ENCODE measurements around the gene RPRM. TPM values are rescaled to one million over a fixed set of nuclear protein-coding genes. Genes with fewer than 3 reads are reported as not detected.

RPRM gene
- total RNA-seq, 2 donors from 2014 or later, result 2.5 to 4.9 TPM

DNA sequence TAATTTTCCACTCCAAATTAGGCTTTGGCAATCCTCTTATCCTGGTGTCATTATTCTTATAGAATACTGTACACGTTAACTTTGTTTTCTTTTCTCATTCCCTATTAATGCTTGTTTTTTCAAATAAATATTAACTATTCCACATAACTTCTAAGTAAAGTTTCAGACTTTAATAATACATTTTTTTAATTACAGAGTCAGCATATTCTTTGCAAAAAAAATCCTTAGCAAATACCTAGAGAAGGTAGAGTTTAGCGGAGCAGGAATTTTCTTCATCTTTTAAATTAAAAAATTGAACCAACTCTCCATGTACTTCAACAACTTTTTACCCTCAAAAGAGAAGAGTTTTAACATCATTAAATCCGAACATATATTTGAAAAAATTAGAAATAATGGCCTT is 45.2 kb downstream of the RPRM start:
- H3K9me3 ChIP-seq, result no peaks in the 10 kb centered on the region
- no peak overlapping the region for H3K27ac ChIP-seq
- no peak for DNase-seq (ENCODE audit: low spot score)
- WGBS, result 89% methylated on average over 3 of the region's 3 CpGs
- H3K4me3 ChIP-seq, result no peak overlapping the region
- no peaks in the 10 kb centered on the region for H3K4me1 ChIP-seq (replicated peaks)
- H3K36me3 ChIP-seq, result no peaks in the 10 kb centered on the region
- H3K27me3 ChIP-seq (replicated peaks; ENCODE audit: insufficient read depth), result no peaks in the 10 kb centered on the region
- TF ChIP-seq, protein P1, sequence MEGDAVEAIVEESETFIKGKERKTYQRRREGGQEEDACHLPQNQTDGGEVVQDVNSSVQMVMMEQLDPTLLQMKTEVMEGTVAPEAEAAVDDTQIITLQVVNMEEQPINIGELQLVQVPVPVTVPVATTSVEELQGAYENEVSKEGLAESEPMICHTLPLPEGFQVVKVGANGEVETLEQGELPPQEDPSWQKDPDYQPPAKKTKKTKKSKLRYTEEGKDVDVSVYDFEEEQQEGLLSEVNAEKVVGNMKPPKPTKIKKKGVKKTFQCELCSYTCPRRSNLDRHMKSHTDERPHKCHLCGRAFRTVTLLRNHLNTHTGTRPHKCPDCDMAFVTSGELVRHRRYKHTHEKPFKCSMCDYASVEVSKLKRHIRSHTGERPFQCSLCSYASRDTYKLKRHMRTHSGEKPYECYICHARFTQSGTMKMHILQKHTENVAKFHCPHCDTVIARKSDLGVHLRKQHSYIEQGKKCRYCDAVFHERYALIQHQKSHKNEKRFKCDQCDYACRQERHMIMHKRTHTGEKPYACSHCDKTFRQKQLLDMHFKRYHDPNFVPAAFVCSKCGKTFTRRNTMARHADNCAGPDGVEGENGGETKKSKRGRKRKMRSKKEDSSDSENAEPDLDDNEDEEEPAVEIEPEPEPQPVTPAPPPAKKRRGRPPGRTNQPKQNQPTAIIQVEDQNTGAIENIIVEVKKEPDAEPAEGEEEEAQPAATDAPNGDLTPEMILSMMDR (IDR thresholded peaks at IDR 0.05), result no peak
- no peak for TF ChIP-seq POLR2A (IDR thresholded peaks at IDR 0.05)
- no peak for TF ChIP-seq POLR2AphosphoS5 (IDR thresholded peaks at IDR 0.05)
- intact Hi-C loops (cut with DNase I), result no loop called here

DNA sequence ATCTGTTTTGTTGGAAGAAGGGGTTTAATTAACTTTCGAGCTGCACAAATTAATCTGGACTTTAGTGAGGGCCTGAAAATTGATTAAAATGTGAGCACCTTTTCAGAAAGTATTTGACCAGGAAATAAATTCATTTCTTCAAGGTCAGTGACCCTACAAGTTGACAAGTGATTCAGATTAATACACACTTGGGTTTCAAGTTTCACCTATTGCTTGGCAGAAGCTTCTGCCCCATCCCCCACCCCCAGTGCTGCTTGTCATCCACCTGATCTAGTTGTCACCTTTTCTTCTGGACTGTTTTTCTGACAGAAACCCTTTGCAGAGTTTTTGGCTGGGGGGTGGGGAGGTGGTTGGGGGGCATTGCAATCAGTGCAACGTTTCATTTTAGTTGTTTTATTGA is 46.2 kb downstream of the RPRM start:
- no peak for DNase-seq (ENCODE audit: low spot score)
- WGBS, result 50% methylated on average over 2 of the region's 2 CpGs
- no peaks in the 10 kb centered on the region for H3K36me3 ChIP-seq

DNA sequence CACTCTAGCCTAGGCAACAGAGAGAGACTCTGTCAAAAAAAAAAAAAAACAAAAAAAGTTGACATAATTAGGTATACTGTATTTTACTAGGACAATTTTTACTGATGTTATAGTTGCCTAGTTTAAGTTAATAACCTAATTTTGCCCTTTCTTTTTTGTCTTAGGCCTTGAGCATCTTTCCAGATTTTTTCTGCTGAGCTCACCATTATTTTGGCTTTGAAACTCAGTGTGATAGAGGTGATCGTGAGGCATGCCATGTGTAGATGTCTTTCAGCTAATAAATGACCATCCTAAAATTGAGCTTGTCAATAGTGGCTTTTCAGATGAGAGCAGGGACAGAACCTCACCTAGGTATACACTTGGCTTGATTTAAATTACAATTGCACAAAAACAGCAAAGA is 47.4 kb downstream of the RPRM start:
- WGBS, result 88% methylated on average over 1 of the region's 1 CpG

More for the DNA sequence above, 46.2 kb downstream of the RPRM start:
- Histone ChIP-seq H3K4me1 (replicated peaks) (no peaks in the 10 kb centered on the region), H3K9me3 (no peaks in the 10 kb centered on the region), H3K27ac (no peak overlapping the region), H3K4me3 (no peak overlapping the region), H3K27me3 (replicated peaks; ENCODE audit: insufficient read depth) (no peaks in the 10 kb centered on the region)
- intact Hi-C loops (cut with DNase I), result no loop called here
- TF ChIP-seq POLR2AphosphoS5 (IDR thresholded peaks at IDR 0.05) (no peak), POLR2A (IDR thresholded peaks at IDR 0.05) (no peak)
- TF ChIP-seq, protein P1 (IDR thresholded peaks at IDR 0.05), result no peak

More for the DNA sequence above, 47.4 kb downstream of the RPRM start:
- TF ChIP-seq, protein P1 (IDR thresholded peaks at IDR 0.05), result no peak
- TF ChIP-seq POLR2A (IDR thresholded peaks at IDR 0.05), result no peak
- no peak for TF ChIP-seq POLR2AphosphoS5 (IDR thresholded peaks at IDR 0.05)
- H3K36me3 ChIP-seq, result no peaks in the 10 kb centered on the region
- intact Hi-C loops (cut with DNase I), result no loop called here
- no peaks in the 10 kb centered on the region for H3K27me3 ChIP-seq (replicated peaks; ENCODE audit: insufficient read depth)
- H3K4me1 ChIP-seq (replicated peaks), result no peaks in the 10 kb centered on the region
- DNase-seq (ENCODE audit: low spot score), result no peak
- H3K27ac ChIP-seq, result no peak overlapping the region
- no peaks in the 10 kb centered on the region for H3K9me3 ChIP-seq
- no peak overlapping the region for H3K4me3 ChIP-seq

Small RNAs within 50 kb of the gene (small RNA-seq; reads per million reads assigned to genes)
- 0 reads per million in 2 donors for gene RF00275
